GM12874 (cell line): Measurements from ENCODE around the gene YIF1B.

Experiments
- CTCF ChIP-seq: IDR thresholded peaks from 2 replicates; pipeline ENCODE4 v1.5.1; 2011; ENCODE audit warnings: low read depth, mild to moderate bottlenecking, control low read depth, low read length, moderate library complexity; ENCODE audit not compliant: insufficient read depth

YIF1B gene

GRCh38 chr19:38315657-38316476 is at the start of gene YIF1B:
Gene YIF1B, minus strand, starts transcription at chr19:38315947. Its CDS starts 30 bp downstream, at chr19:38315917.
- TF ChIP-seq CTCF: no peak

GRCh38 chr19:38362076-38362945 is 46.6 kb upstream of the YIF1B start:
- no peak for TF ChIP-seq CTCF

- 0 out of 2 replicates have a peak, but pooled peaks have one; percentile 23 for TF ChIP-seq CTCF
These were observed 45.9 kb upstream of the YIF1B start for GRCh38 chr19:38361633-38362075.

GRCh38 chr19:38360839-38361631 is 45.3 kb upstream of the YIF1B start:
- TF ChIP-seq CTCF: no peak

GRCh38 chr19:38360351-38360750 is 44.6 kb upstream of the YIF1B start:
- no peak for TF ChIP-seq CTCF

GRCh38 chr19:38359242-38360021 is 43.7 kb upstream of the YIF1B start:
- no peak for TF ChIP-seq CTCF
